ENCODE results near the gene TBC1D22B.
"Not testable (repeated sequence)": the region's sequence is repeated elsewhere in the genome, so short reads cannot be mapped to it uniquely, and the experiment has no call there.

GRCh38 chr6:37297637-37298036, 40.1 kb downstream of the TBC1D22B start:
- not testable (repeated sequence) for TF ChIP-seq EZH2 (IDR thresholded peaks at IDR 0.05; ENCODE audit: insufficient read depth, poor library complexity, severe bottlenecking); EZH2phosphoT487 (IDR thresholded peaks at IDR 0.05; ENCODE audit: insufficient read depth, low read depth)
